HG03064 (cell line): ENCODE measurements around the gene TMEM131L.

Experiments
- ATAC-seq: cut with Tn5 transposase; IDR thresholded peaks from one replicate; pipeline ENCODE4 v1.9.1; 2021; ENCODE audit warnings: low read depth; ENCODE audit not compliant: unreplicated experiment

The TMEM131L gene

GRCh38 chr4:153570228-153570973, 104.2 kb downstream of the TMEM131L start:
- ATAC-seq = no peak

DNA sequence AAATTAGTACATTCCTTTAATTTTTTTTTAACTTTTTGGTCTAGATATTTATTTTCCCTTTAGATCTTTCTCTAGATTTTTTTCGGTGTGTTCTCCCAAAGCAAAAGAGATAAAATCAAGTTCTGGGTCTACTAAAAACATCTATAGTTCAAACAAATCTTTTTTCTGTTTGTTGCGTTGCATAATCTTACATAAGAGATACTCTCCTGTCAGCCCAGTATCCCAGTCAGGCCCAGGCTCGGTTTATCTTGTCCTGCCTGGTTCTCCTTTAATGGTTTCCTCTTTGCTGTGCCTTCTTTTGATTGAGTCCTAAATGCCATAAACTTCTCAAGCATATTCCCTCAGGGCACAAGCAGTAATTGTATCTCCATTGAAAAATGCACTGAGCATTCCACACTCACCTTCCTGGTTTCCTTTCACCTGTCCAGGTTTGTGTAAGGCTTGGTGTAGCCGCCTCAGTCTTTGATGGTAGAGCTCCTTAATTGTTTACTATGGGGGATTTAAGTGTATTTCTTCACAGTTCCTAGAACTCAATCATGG, 104.9 kb downstream of the TMEM131L start:
- no peak for ATAC-seq

DNA sequence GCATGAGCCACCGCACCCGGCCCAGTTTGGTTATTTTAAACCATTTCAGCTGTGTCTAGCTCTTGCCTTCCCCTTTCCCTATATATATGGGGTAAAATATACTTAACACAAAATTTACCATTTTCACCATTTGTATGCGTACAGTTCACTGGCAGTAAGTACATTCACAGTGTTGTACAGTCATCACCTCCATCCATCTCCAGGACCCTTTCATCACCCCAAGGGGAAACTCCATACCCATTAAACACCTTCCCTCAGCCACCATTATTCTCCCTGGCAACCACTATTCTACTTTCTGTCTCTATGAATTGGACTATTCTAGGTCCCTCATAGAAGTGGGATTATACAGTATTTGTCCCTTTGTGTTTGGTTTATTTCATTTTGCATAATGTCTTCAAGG, 106.4 kb downstream of the TMEM131L start:
- no peak for ATAC-seq

GRCh38 chr4:153573221-153573620, 107.1 kb downstream of the TMEM131L start:
- no peak for ATAC-seq

- ATAC-seq = peak; percentile 53
Observed at GRCh38 chr4:153573881-153574802, 108.0 kb downstream of the TMEM131L start.

DNA sequence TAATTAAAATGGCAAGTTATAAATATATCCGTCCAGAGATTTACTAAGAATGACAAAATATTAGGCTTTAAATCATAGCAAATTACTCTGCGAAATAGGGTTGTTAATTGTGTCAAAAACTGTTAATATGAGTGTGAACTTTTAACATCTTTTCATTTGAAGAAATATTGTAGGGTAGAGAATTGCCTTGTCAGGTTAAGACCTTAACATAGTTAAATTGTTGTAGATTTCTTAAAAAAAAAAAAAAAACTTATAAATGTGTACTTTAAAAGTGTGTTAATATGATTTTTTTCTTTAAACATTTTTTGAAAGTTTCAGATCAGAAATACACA, 110.2 kb downstream of the TMEM131L start:
- ATAC-seq = no peak

DNA sequence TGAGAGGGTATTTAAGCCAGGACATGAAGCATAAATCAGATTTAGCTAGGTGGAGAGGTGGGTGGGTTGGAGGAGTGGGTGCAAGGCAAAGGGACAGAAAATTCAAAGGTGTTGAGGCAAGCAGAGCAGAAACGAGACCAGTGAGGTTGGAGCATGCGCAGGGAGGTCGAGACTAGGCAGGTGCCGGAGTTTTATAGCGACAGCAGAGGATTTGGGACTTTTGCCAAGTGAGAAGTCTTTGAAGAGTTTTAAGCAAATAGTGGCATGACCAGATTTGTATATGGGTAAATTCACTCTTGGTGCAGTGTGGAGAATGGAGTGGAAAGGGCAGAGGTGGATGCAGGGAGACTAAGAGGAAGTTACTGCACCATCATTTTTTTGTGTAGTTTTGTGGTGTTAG, 110.9 kb downstream of the TMEM131L start:
- no peak for ATAC-seq

DNA sequence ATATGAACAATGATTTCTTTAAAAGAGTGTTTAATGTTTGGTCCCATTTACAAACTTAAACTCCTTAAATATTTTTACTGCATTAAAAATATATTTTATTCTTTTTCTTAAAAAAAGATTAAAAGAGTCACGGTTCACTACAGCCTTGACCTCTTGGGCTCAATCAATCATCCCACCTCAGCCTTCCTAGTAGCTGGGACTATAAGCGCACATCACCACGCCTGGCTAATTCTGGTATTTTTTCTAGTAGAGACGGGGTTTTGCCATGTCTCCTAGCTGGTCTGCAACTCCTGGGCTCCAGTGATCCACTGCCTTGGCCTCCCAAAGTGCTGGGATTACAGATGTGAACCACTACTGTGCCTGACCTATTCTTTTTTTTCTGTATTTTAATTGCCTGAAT, 113.2 kb downstream of the TMEM131L start:
- no peak for ATAC-seq

DNA sequence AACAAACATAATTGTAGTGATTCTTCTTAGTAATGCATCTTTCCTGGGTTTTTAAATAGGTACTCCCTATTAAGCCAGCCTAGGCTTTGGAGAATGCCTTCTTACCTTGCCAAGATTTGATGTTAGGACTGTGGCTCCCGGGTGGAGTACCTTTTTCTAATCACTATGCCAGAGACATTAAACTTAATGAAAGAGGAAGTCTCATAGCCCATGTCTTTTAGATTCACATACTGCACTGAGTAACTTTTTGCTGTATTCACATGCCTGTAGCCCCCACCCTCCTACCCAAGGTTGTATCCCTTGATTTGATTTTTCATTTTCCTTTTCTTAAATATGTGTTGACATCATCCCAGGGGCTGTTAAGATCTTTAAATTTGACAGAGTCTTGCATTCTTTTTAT, 113.7 kb downstream of the TMEM131L start:
- no peak for ATAC-seq

GRCh38 chr4:153582954-153583702, 117.0 kb downstream of the TMEM131L start:
- no peak for ATAC-seq

DNA sequence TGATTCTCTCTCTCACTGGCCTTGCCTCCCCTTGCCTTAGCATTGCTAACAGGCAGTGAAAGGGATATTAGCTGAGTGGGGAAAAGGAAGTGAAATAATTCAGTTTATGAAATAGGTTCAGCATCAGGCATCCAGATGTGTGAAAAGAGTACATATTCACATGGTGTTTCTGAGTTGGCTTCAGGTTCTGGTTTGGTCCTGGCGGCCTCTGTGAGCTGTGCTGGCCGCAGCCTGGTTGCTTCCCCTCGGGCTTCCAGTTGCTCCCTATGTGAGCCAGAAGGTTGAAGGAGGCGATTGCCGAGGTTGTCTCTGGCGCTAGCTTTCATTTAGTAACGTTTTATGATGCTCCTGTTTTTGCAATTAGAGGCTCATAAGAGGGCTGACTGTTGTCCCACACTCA, 118.9 kb downstream of the TMEM131L start:
- ATAC-seq = no peak

DNA sequence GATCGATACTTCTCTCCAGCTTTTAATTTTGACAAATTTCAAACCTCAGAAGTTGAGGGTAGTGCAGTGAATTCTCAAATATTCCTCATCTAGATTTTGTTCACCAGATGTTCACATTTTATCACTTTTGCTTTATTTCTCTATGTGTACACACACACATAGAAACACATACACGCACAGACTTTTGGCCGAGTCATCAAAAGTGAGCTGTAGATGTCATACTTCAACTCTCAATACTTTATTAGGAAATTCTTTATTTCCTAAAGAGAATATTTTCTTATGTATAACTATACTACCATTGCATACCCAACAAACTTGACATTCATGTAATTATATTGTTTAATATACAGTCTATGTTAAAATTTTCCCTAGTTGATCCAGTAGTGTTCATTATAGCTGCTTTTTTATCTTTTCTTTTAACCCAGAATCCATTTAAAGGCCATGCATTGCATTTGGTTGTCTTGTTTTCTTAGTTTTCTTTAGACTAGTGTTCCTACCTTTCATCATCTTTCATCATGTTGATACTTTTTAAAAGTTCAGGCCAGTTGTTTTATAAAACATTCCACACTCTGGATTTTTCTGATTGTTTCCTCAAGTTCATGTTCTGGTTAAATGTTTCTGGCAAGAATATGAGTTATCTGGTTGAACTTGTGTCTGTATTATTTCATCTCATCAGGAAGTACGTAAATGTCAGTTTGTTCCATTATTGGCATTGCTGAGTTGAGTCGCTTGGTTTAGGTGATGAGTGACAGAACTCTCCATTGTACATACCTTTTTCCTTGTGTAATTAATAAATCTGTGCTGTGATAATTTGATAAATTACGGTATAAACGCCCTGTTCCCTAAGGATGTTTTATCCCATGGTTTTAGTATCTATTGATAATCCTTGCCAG, 123.8 kb downstream of the TMEM131L start:
- no peak for ATAC-seq

DNA sequence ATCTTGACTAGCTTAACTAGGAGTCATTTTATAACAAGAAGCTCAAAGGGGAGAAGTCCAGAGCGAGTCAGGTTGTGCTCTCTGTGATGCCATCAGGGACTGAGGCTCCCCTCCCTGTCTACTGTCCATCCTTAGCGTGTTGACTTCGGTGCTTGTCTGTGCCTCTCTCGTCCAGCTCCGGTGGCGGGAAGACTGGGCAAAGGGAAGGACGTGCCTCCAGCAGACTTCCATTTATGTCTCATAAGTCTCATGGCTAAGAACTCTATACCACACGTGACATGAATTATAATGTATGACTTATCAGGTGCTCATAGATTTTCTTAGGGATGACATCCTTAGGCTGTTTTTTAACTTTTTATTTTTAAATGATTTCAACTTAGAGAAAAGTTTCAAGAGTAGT, 125.3 kb downstream of the TMEM131L start:
- no peak for ATAC-seq

DNA sequence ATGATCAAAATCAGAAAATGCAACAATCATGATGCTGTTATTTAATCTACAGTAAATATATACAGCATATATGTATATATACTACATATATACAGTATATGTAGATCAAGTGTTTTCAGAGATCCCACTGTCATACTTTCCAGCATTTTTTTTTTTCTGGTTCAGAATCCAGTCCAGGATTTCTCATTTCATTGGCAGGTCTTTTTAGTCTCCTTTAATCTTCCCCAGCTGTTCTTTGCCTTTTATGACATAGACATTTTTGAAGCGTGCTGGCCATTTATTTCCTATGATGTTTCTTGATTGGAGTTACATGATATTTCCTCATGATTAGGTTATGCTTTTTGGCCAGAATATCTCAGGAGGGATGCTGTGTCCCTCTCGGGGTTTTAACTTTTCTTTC, 125.9 kb downstream of the TMEM131L start:
- ATAC-seq = no peak

DNA sequence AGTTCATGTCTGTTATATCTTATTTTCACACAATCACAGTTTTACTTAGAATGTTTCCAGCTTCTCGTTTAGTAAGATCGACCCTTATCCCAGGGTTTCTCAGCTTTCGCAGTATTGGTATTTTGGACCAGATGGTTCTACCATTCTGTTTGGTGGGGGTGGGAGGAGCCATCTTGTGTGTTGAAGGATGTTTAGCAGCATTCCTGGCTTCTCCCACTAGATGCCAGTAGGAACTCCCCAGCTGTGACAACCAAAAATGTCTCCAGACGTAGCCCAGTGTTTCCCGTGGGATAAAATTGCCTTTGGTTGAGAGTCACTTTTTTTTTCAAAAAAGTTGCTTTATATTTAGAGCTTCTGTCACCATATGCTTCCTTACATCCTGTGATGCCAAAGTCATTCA, 127.0 kb downstream of the TMEM131L start:
- ATAC-seq = no peak

DNA sequence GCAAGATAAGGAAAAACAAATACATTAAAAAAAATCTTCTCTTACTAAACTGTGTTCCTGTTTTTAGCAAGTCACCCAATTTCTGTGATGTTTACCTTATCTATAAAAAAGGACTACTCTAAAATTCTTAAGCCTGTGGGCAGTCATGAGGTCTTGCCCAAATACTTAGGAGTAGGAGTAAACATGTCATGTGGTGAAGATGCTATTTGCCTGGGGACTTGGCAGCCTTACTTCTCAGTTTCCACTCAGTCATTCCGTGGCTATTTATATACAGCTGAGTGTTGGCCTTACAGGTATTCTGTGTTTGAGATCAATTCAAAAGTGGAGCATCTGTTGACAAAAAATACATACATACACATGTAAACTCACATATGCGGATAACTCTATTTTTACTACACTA, 128.1 kb downstream of the TMEM131L start:
- no peak for ATAC-seq

DNA sequence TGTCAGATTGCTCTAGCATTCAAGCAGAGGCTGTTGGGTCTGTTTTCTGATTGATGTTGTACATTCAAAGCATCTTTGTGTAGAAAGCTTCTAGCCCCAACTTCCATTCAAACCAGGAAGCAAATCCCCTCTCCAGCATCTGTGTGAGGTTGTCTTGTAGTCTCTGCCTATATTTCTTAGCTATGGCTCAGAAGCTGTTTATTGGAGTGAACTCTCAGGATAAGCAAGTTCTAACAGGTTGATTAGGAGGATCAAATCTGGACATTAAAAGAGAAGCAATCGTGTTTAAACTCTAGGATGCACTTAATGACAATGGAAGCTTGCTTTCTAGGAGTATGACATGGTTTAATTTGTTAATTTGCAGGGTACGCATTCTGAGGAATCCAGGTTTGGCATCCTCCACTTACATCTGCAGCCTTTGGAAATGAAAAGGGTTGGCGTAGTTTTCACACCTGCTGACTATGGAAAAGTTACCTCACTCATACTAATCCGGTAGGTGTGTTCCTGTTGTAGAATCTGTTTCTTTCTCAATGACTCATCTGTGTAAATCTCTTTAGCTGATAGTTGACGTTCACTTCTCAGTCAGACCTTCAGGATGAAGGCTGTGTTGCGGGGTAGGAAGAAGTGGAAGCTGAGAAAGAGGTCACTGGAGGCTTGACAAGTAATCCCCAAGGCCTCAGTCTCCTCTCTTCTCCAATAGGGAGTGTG, 129.9 kb downstream of the TMEM131L start:
- no peak for ATAC-seq

DNA sequence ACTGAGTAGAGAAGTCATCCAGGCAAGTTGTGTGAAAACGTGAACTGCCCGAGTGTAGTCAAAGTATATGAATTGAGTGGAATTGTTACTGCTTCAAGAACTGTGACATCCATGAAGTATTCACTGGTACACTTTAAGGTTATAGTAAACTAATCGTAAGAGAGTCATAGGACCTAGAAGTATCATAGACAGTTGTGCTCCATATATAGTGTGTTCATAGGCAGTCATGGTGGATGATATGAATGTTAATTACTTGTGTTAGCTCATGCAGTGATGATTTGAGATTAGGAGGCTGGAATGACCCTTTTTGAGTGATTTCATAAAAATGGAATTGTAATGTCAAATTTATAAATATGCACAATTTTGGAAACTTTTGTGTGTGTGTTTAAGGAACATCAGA, 136.6 kb downstream of the TMEM131L start:
- ATAC-seq = no peak

DNA sequence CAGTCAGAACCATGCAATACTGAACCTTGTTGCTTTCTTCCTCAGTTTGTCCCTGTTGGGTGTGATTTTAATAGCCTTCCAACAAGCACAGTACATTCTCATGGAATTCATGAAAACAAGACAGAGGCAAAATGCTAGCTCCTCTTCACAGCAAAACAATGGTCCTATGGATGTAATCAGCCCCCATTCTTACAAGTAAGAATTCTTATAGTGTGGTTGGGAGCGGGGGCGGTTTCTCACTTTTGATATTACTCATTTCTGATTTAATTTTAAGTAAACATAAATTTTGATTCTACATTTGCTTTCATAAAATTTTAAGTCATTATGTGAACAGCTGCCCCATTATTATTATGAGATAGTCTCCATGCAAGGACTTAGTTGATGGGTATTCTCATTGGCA, 137.1 kb downstream of the TMEM131L start:
- no peak for ATAC-seq
